ENCODE data around the gene KCNJ5.

Gene KCNJ5

GRCh38 chr11:128940156-128940555 is 49.0 kb downstream of the KCNJ5 start:
- no peak overlapping the region for H3K4me3 ChIP-seq (ENCODE audit: low read length in 2 of 2)
- H3K9me3 ChIP-seq (ENCODE audit: control insufficient read depth in 2 of 2, low read length in 2 of 2), result no peaks in the 10 kb centered on the region
- H3K27me3 ChIP-seq (ENCODE audit: control insufficient read depth in 2 of 2, insufficient read depth in 2 of 2, low read length in 2 of 2), result peaks cover 0 to 2% of the 10 kb centered on the region in 2 donors
- H3K4me1 ChIP-seq (ENCODE audit: control insufficient read depth in 2 of 2, insufficient read depth in 2 of 2, low read length in 2 of 2), result no peaks in the 10 kb centered on the region
- H3K27ac ChIP-seq (ENCODE audit: low read depth in 2 of 2, low read length in 2 of 2), result no peak overlapping the region
- no peaks in the 10 kb centered on the region for H3K36me3 ChIP-seq (ENCODE audit: control insufficient read depth in 2 of 2, insufficient read depth in 2 of 2, low read length in 2 of 2)
- no peak overlapping the region for H3K9ac ChIP-seq (ENCODE audit: low read depth in 1 of 2, low read length in 2 of 2)

- Histone ChIP-seq H3K4me1 (ENCODE audit: control insufficient read depth in 2 of 2, insufficient read depth in 2 of 2, low read length in 2 of 2) (no peaks in the 10 kb centered on the region), H3K27ac (ENCODE audit: low read depth in 2 of 2, low read length in 2 of 2) (no peak overlapping the region), H3K4me3 (ENCODE audit: low read length in 2 of 2) (no peak overlapping the region), H3K9ac (ENCODE audit: low read depth in 1 of 2, low read length in 2 of 2) (no peak overlapping the region), H3K9me3 (ENCODE audit: control insufficient read depth in 2 of 2, low read length in 2 of 2) (no peaks in the 10 kb centered on the region), H3K36me3 (ENCODE audit: control insufficient read depth in 2 of 2, insufficient read depth in 2 of 2, low read length in 2 of 2) (no peaks in the 10 kb centered on the region), H3K27me3 (ENCODE audit: control insufficient read depth in 2 of 2, insufficient read depth in 2 of 2, low read length in 2 of 2) (peaks cover 0 to 2% of the 10 kb centered on the region in 2 donors)
These were observed 49.4 kb downstream of the KCNJ5 start for GRCh38 chr11:128940603-128941002.

GRCh38 chr11:128941110-128941509 is 50.0 kb downstream of the KCNJ5 start:
- H3K27me3 ChIP-seq (ENCODE audit: control insufficient read depth in 2 of 2, insufficient read depth in 2 of 2, low read length in 2 of 2), result peaks cover 0 to 2% of the 10 kb centered on the region in 2 donors
- H3K4me3 ChIP-seq (ENCODE audit: low read length in 2 of 2), result no peak overlapping the region
- H3K9me3 ChIP-seq (ENCODE audit: control insufficient read depth in 2 of 2, low read length in 2 of 2), result no peaks in the 10 kb centered on the region
- no peak overlapping the region for H3K27ac ChIP-seq (ENCODE audit: low read depth in 2 of 2, low read length in 2 of 2)
- no peaks in the 10 kb centered on the region for H3K4me1 ChIP-seq (ENCODE audit: control insufficient read depth in 2 of 2, insufficient read depth in 2 of 2, low read length in 2 of 2)
- H3K36me3 ChIP-seq (ENCODE audit: control insufficient read depth in 2 of 2, insufficient read depth in 2 of 2, low read length in 2 of 2), result no peaks in the 10 kb centered on the region
- no peak overlapping the region for H3K9ac ChIP-seq (ENCODE audit: low read depth in 1 of 2, low read length in 2 of 2)

- Histone ChIP-seq H3K4me1 (ENCODE audit: control insufficient read depth in 2 of 2, insufficient read depth in 2 of 2, low read length in 2 of 2) (no peaks in the 10 kb centered on the region), H3K9ac (ENCODE audit: low read depth in 1 of 2, low read length in 2 of 2) (no peak overlapping the region), H3K36me3 (ENCODE audit: control insufficient read depth in 2 of 2, insufficient read depth in 2 of 2, low read length in 2 of 2) (no peaks in the 10 kb centered on the region), H3K27me3 (ENCODE audit: control insufficient read depth in 2 of 2, insufficient read depth in 2 of 2, low read length in 2 of 2) (peaks cover 0 to 2% of the 10 kb centered on the region in 2 donors), H3K9me3 (ENCODE audit: control insufficient read depth in 2 of 2, low read length in 2 of 2) (no peaks in the 10 kb centered on the region), H3K4me3 (ENCODE audit: low read length in 2 of 2) (no peak overlapping the region), H3K27ac (ENCODE audit: low read depth in 2 of 2, low read length in 2 of 2) (no peak overlapping the region)
These were observed 50.6 kb downstream of the KCNJ5 start for GRCh38 chr11:128941573-128942271.

- no peak overlapping the region for H3K4me3 ChIP-seq (ENCODE audit: low read length in 2 of 2)
- H3K9me3 ChIP-seq (ENCODE audit: control insufficient read depth in 2 of 2, low read length in 2 of 2), result no peaks in the 10 kb centered on the region
- H3K36me3 ChIP-seq (ENCODE audit: control insufficient read depth in 2 of 2, insufficient read depth in 2 of 2, low read length in 2 of 2), result no peaks in the 10 kb centered on the region
- no peak overlapping the region for H3K9ac ChIP-seq (ENCODE audit: low read depth in 1 of 2, low read length in 2 of 2)
- H3K27ac ChIP-seq (ENCODE audit: low read depth in 2 of 2, low read length in 2 of 2), result no peak overlapping the region
- no peaks in the 10 kb centered on the region for H3K4me1 ChIP-seq (ENCODE audit: control insufficient read depth in 2 of 2, insufficient read depth in 2 of 2, low read length in 2 of 2)
- peaks cover 0 to 2% of the 10 kb centered on the region in 2 donors for H3K27me3 ChIP-seq (ENCODE audit: control insufficient read depth in 2 of 2, insufficient read depth in 2 of 2, low read length in 2 of 2)
These were observed 51.1 kb downstream of the KCNJ5 start for GRCh38 chr11:128942272-128942612.

- Histone ChIP-seq H3K9me3 (ENCODE audit: control insufficient read depth in 2 of 2, low read length in 2 of 2) (no peaks in the 10 kb centered on the region), H3K4me1 (ENCODE audit: control insufficient read depth in 2 of 2, insufficient read depth in 2 of 2, low read length in 2 of 2) (no peaks in the 10 kb centered on the region), H3K27ac (ENCODE audit: low read depth in 2 of 2, low read length in 2 of 2) (no peak within 1 kb of the TSS), H3K36me3 (ENCODE audit: control insufficient read depth in 2 of 2, insufficient read depth in 2 of 2, low read length in 2 of 2) (no peaks in the 10 kb centered on the region), H3K4me3 (ENCODE audit: low read length in 2 of 2) (no peak within 1 kb of the TSS), H3K9ac (ENCODE audit: low read depth in 1 of 2, low read length in 2 of 2) (no peak within 1 kb of the TSS), H3K27me3 (ENCODE audit: control insufficient read depth in 2 of 2, insufficient read depth in 2 of 2, low read length in 2 of 2) (peaks cover 0 to 2% of the 10 kb centered on the region in 2 donors)
These were observed 51.8 kb downstream of the KCNJ5 start, which contains the start of gene TP53AIP1 for GRCh38 chr11:128942817-128943427. Gene TP53AIP1 (minus strand): TSS chr11:128942871. CDS start chr11:128937818, 5,053 bp downstream.

- H3K36me3 ChIP-seq (ENCODE audit: control insufficient read depth in 2 of 2, insufficient read depth in 2 of 2, low read length in 2 of 2), result no peaks in the 10 kb centered on the region
These were observed 52.3 kb downstream of the KCNJ5 start for GRCh38 chr11:128943428-128943976.

GRCh38 chr11:128946648-128947047 is 55.5 kb downstream of the KCNJ5 start:
- no peak overlapping the region for H3K4me3 ChIP-seq (ENCODE audit: low read length in 2 of 2)
- no peaks in the 10 kb centered on the region for H3K4me1 ChIP-seq (ENCODE audit: control insufficient read depth in 2 of 2, insufficient read depth in 2 of 2, low read length in 2 of 2)
- H3K9ac ChIP-seq (ENCODE audit: low read depth in 1 of 2, low read length in 2 of 2), result no peak overlapping the region
- no peaks in the 10 kb centered on the region for H3K27me3 ChIP-seq (ENCODE audit: control insufficient read depth in 2 of 2, insufficient read depth in 2 of 2, low read length in 2 of 2)
- H3K27ac ChIP-seq (ENCODE audit: low read depth in 2 of 2, low read length in 2 of 2), result no peak overlapping the region
- no peaks in the 10 kb centered on the region for H3K9me3 ChIP-seq (ENCODE audit: control insufficient read depth in 2 of 2, low read length in 2 of 2)
- no peaks in the 10 kb centered on the region for H3K36me3 ChIP-seq (ENCODE audit: control insufficient read depth in 2 of 2, insufficient read depth in 2 of 2, low read length in 2 of 2)

More at GRCh38 chr11:128943428-128943976, 52.3 kb downstream of the KCNJ5 start:
- Histone ChIP-seq H3K27me3 (ENCODE audit: control insufficient read depth in 2 of 2, insufficient read depth in 2 of 2, low read length in 2 of 2) (peaks cover 0 to 2% of the 10 kb centered on the region in 2 donors), H3K4me3 (ENCODE audit: low read length in 2 of 2) (no peak overlapping the region), H3K4me1 (ENCODE audit: control insufficient read depth in 2 of 2, insufficient read depth in 2 of 2, low read length in 2 of 2) (no peaks in the 10 kb centered on the region), H3K9ac (ENCODE audit: low read depth in 1 of 2, low read length in 2 of 2) (no peak overlapping the region), H3K9me3 (ENCODE audit: control insufficient read depth in 2 of 2, low read length in 2 of 2) (no peaks in the 10 kb centered on the region), H3K27ac (ENCODE audit: low read depth in 2 of 2, low read length in 2 of 2) (no peak overlapping the region)

GRCh38 chr11:128947773-128948172 is 56.6 kb downstream of the KCNJ5 start:
- Histone ChIP-seq H3K4me3 (ENCODE audit: low read length in 2 of 2) (no peak overlapping the region), H3K9ac (ENCODE audit: low read depth in 1 of 2, low read length in 2 of 2) (no peak overlapping the region), H3K27ac (ENCODE audit: low read depth in 2 of 2, low read length in 2 of 2) (no peak overlapping the region), H3K27me3 (ENCODE audit: control insufficient read depth in 2 of 2, insufficient read depth in 2 of 2, low read length in 2 of 2) (no peaks in the 10 kb centered on the region), H3K36me3 (ENCODE audit: control insufficient read depth in 2 of 2, insufficient read depth in 2 of 2, low read length in 2 of 2) (no peaks in the 10 kb centered on the region), H3K9me3 (ENCODE audit: control insufficient read depth in 2 of 2, low read length in 2 of 2) (no peaks in the 10 kb centered on the region), H3K4me1 (ENCODE audit: control insufficient read depth in 2 of 2, insufficient read depth in 2 of 2, low read length in 2 of 2) (no peaks in the 10 kb centered on the region)

GRCh38 chr11:128948583-128948982 is 57.4 kb downstream of the KCNJ5 start:
- Histone ChIP-seq H3K9me3 (ENCODE audit: control insufficient read depth in 2 of 2, low read length in 2 of 2) (no peaks in the 10 kb centered on the region), H3K4me3 (ENCODE audit: low read length in 2 of 2) (no peak overlapping the region), H3K36me3 (ENCODE audit: control insufficient read depth in 2 of 2, insufficient read depth in 2 of 2, low read length in 2 of 2) (no peaks in the 10 kb centered on the region), H3K27ac (ENCODE audit: low read depth in 2 of 2, low read length in 2 of 2) (no peak overlapping the region), H3K4me1 (ENCODE audit: control insufficient read depth in 2 of 2, insufficient read depth in 2 of 2, low read length in 2 of 2) (no peaks in the 10 kb centered on the region), H3K9ac (ENCODE audit: low read depth in 1 of 2, low read length in 2 of 2) (no peak overlapping the region), H3K27me3 (ENCODE audit: control insufficient read depth in 2 of 2, insufficient read depth in 2 of 2, low read length in 2 of 2) (peaks cover 0 to 2% of the 10 kb centered on the region in 2 donors)
